ENCODE data around the gene BCCIP. TPM values are rescaled to one million over a fixed set of nuclear protein-coding genes. Genes with fewer than 3 reads are reported as not detected.

Gene BCCIP
- total and polyA plus RNA-seq, 2 of the 8 experiments (the other 6 are each of a cell fraction or from before 2014, with no cell fraction given), result 33.9 to 120 TPM

GRCh38 chr10:125792342-125793300 lies 30.7 kb upstream of the BCCIP start:
- no peak overlapping the region for H2BK120ac ChIP-seq (replicated peaks; ENCODE audit: low read depth, low read length)
- WGBS, 2 experiments (ENCODE audit: extremely low coverage in 1 of 2, insufficient coverage in 1 of 2, insufficient read length in 1 of 2, insufficient replicate concordance in 2 of 2, low coverage in 1 of 2, low lambda C conversion rate in 2 of 2, missing lambda C conversion rate in 1 of 2), result 89% methylated on average over 14 of the region's 14 CpGs; no CpG with 5 or more reads in 1 of the 2 experiments
- no peak for FAIRE-seq

More at GRCh38 chr10:125792342-125793300, 30.7 kb upstream of the BCCIP start:
- ChIA-PET CTCF (ENCODE audit: partially characterized antibody) (interaction anchor here (2.1 kb wide), 1 partner anchor 14 kb away, joined by 5 read pairs; no protein-coding TSS in a partner anchor), POLR2A (ENCODE audit: partially characterized antibody) (interaction anchor here (0.6 to 1.8 kb wide), 3 partner anchors 9 to 149 kb away, joined by 3 to 4 read pairs (median 4); no protein-coding TSS in a partner anchor)
- Histone ChIP-seq H3K9me3 (ENCODE audit: insufficient read depth in 2 of 2, low read depth in 1 of 2, low read length in 1 of 2) (no peaks in the 10 kb centered on the region), H3K23me2 (ENCODE audit: low read depth, low read length) (no peaks in the 10 kb centered on the region), H2BK5ac (ENCODE audit: low read depth, low read length) (no peak overlapping the region), H3K23ac (ENCODE audit: insufficient read length) (no peak overlapping the region), H2BK12ac (ENCODE audit: low read depth, low read length) (no peak overlapping the region), H3K79me2 (ENCODE audit: control insufficient read depth in 1 of 2, insufficient read depth in 2 of 2, low read length in 2 of 2) (no peaks in the 10 kb centered on the region), H3K9ac (replicated peaks in 1 of 4; ENCODE audit: extremely low read depth in 1 of 4, low read depth in 3 of 4, low read length in 3 of 4) (no peak overlapping the region), H3K56ac (replicated peaks; ENCODE audit: insufficient read length, low read depth, low read length) (no peak overlapping the region), H4K91ac (replicated peaks; ENCODE audit: insufficient read length, low read length) (no peak overlapping the region), H3K4me2 (ENCODE audit: insufficient read depth in 1 of 2, low read depth in 2 of 2, low read length in 2 of 2) (no peak overlapping the region), H3K4me3 (ENCODE audit: extremely low read depth in 1 of 4, insufficient read depth in 2 of 4, low read depth in 3 of 4, low read length in 4 of 4) (no peak overlapping the region), H2AK5ac (ENCODE audit: low read depth, low read length) (no peak overlapping the region), H3K27me3 (replicated peaks in 1 of 4; ENCODE audit: control insufficient read depth in 3 of 4, extremely low read depth in 1 of 4, insufficient read depth in 3 of 4, low read length in 3 of 4) (no peaks in the 10 kb centered on the region), H4K20me1 (replicated peaks in 1 of 2; ENCODE audit: control insufficient read depth in 1 of 2, insufficient read depth in 2 of 2, low read length in 2 of 2) (peaks cover under 1 to 4% of the 10 kb centered on the region in 2 experiments), H3K79me1 (ENCODE audit: low read depth, low read length) (no peaks in the 10 kb centered on the region), H3K4ac (replicated peaks; ENCODE audit: insufficient read length, low read depth, low read length) (no peak overlapping the region), H3K14ac (ENCODE audit: insufficient read length) (no peak overlapping the region), H3K18ac (ENCODE audit: extremely low read depth, low read length) (no peak overlapping the region), H3K27ac (ENCODE audit: low read depth, low read length) (no peak overlapping the region), H2BK15ac (ENCODE audit: low read length) (no peak overlapping the region), H2BK20ac (ENCODE audit: low read length) (no peak overlapping the region), H4K5ac (ENCODE audit: insufficient read length, low read depth, low read length) (no peak overlapping the region), H3K36me3 (ENCODE audit: control insufficient read depth in 2 of 4, insufficient read depth in 4 of 4, low read length in 3 of 4) (peaks cover 2 to 24% (median 9%) of the 10 kb centered on the region in 4 experiments; a peak in 7 of 8 replicates), H3K4me1 (replicated peaks in 1 of 4; ENCODE audit: control insufficient read depth in 3 of 4, insufficient read depth in 4 of 4, low read length in 3 of 4) (no peaks in the 10 kb centered on the region; a peak in 1 of 7 replicates), H2AFZ (ENCODE audit: low read length) (no peak overlapping the region), H4K8ac (ENCODE audit: extremely low read depth, insufficient read depth, low read length) (no peak overlapping the region)
- DNase-seq (ENCODE audit: low read depth in 1 of 2, low spot score in 2 of 2), result no peak
- TF ChIP-seq POLR2A (IDR thresholded peaks at IDR 0.05; ENCODE audit: control extremely low read depth in 1 of 2, low read depth in 2 of 2, low read length in 2 of 2) (no peak), CREB1 (IDR thresholded peaks at IDR 0.05) (no peak), NANOG (IDR thresholded peaks at IDR 0.05; ENCODE audit: insufficient read depth, low read depth, low read length, poor library complexity, severe bottlenecking) (no peak), TAF1 (IDR thresholded peaks at IDR 0.05; ENCODE audit: low read depth, low read length) (no peak), TAF7 (optimal IDR thresholded peaks at IDR 0.05; ENCODE audit: borderline replicate concordance, low read depth, low read length) (no peak)

Measured in H1 (cell line).